Esophagus squamous epithelium (tissue), 5 donors: Measurements from ENCODE around the gene CCNY. TPM values are rescaled to one million over a fixed set of nuclear protein-coding genes. Genes with fewer than 3 reads are reported as not detected.

Source experiments
- DNase-seq: peaks from one replicate; lab custom pipeline; 2025; lab: John Stamatoyannopoulos, UW
- H3K27ac ChIP-seq, 4 donors: fragments of 200-600 bp; sonication (generic); one replicate each; pipeline ENCODE4 v1.5.1; 2016 to 2019; ENCODE audit warnings: mild to moderate bottlenecking in 1 of 4
- H3K27me3 ChIP-seq, 4 donors: fragments of 200-600 bp; sonication (generic); 1 replicate in 3 of 4; 2 replicates in 1 of 4; pipeline versions ENCODE4 v1.5.1 to v1.6.0; 2017 to 2021; ENCODE audit warnings: antibody characterized with exemption in 1 of 4
- H3K36me3 ChIP-seq, 3 donors: fragments of 200-600 bp; sonication (generic); one replicate each; pipeline ENCODE4 v1.5.1; 2016 to 2019
- H3K4me1 ChIP-seq, 3 donors: fragments of 200-600 bp; sonication (generic); one replicate each; pipeline ENCODE4 v1.5.1; 2017 to 2019
- H3K4me3 ChIP-seq, 4 donors: fragments of 200-600 bp; sonication (generic); 1 replicate in 3 of 4; 2 replicates in 1 of 4; pipeline ENCODE4 v1.5.1; 2016 to 2019; ENCODE audit warnings: mild to moderate bottlenecking in 2 of 4, moderate library complexity in 1 of 4
- H3K9me3 ChIP-seq, 3 donors: fragments of 200-600 bp; sonication (generic); one replicate each; pipeline ENCODE4 v1.5.1; 2016 to 2019
- CTCF ChIP-seq, 6 experiments: fragments of 450-650 bp in 4 of 6; fragments of 200-600 bp in 2 of 6; sonication (generic) in 2 of 6; IDR thresholded peaks; one replicate each; pipeline ENCODE4 v1.5.1; 2016 to 2019; ENCODE audit warnings: antibody characterized with exemption in 6 of 6, mild to moderate bottlenecking in 4 of 6, moderate library complexity in 4 of 6
- POLR2A ChIP-seq, 4 donors: fragments of 450-650 bp; IDR thresholded peaks; one replicate each; pipeline ENCODE4 v1.6.1; 2017; ENCODE audit warnings: antibody characterized with exemption in 4 of 4, mild to moderate bottlenecking in 4 of 4, moderate library complexity in 3 of 4
- WGBS, 2 donors: methylation state at CpG; one replicate each; pipeline ENCODE4 v1.1.5; 2018; 5-methylcytosine and 5-hydroxymethylcytosine counted together
- intact Hi-C: fragments of 100-400 bp; cut with DNase I; formaldehyde crosslinking; loops from one replicate; pipeline ENCODE4 v1.15.0; 2022
- total RNA-seq, 4 donors: library from RNA; depleted of rRNA; stranded (reverse); fragments of >200 nt; gene quantifications; one replicate each; pipeline ENCODE4 v1.1.0, GENCODE V29; 2016
- donor health status: DM: yes; HTN: yes; CAD: no.

CCNY gene
- total RNA-seq, 4 donors from 2014 or later, result 24.1 to 41.5 (median 30.4) TPM

- H3K4me3 ChIP-seq, result no peak overlapping the region
- DNase-seq, result no peak
- H3K36me3 ChIP-seq, result peaks cover 0 to 10% (median 0%) of the 10 kb centered on the region in 3 donors
- intact Hi-C loops, result no loop called here
- WGBS, 2 donors, result 53 to 54% methylated on average over 12 of the region's 12 CpGs
- no peak overlapping the region for H3K27ac ChIP-seq
- TF ChIP-seq POLR2A (IDR thresholded peaks at IDR 0.05) (no peak), CTCF (IDR thresholded peaks at IDR 0.05) (no peak)
- peaks cover 0 to 39% (median 0%) of the 10 kb centered on the region in 4 donors for H3K27me3 ChIP-seq
- no peaks in the 10 kb centered on the region for H3K9me3 ChIP-seq
- H3K4me1 ChIP-seq, result no peaks in the 10 kb centered on the region
Observed at GRCh38 chr10:35579726-35580422, 243.6 kb downstream of the CCNY start.

- no peak for TF ChIP-seq CTCF (IDR thresholded peaks at IDR 0.05)
- TF ChIP-seq POLR2A (IDR thresholded peaks at IDR 0.05), result no peak
Observed at GRCh38 chr10:35580423-35580770, 244.1 kb downstream of the CCNY start.

GRCh38 chr10:35581655-35582054 is 245.3 kb downstream of the CCNY start:
- peaks cover 0 to 11% (median 0%) of the 10 kb centered on the region in 3 donors for H3K4me1 ChIP-seq
- no peaks in the 10 kb centered on the region for H3K9me3 ChIP-seq
- WGBS, 2 donors, result 89 to 94% methylated on average over 6 of the region's 6 CpGs
- no peak overlapping the region for H3K27ac ChIP-seq
- TF ChIP-seq CTCF (IDR thresholded peaks at IDR 0.05) (no peak), POLR2A (IDR thresholded peaks at IDR 0.05) (no peak)
- no peak overlapping the region for H3K4me3 ChIP-seq
- intact Hi-C loops, result no loop called here
- no peaks in the 10 kb centered on the region for H3K36me3 ChIP-seq
- H3K27me3 ChIP-seq, result peaks cover 0 to 57% (median 0%) of the 10 kb centered on the region in 4 donors
- no peak for DNase-seq

More at GRCh38 chr10:35580423-35580770, 244.1 kb downstream of the CCNY start:
- intact Hi-C loops, result no loop called here
- DNase-seq, result no peak
- H3K27ac ChIP-seq, result no peak overlapping the region
- H3K36me3 ChIP-seq, result peaks cover 0 to 5% (median 0%) of the 10 kb centered on the region in 3 donors
- no peak overlapping the region for H3K4me3 ChIP-seq
- peaks cover 0 to 45% (median 0%) of the 10 kb centered on the region in 4 donors for H3K27me3 ChIP-seq
- 51 to 74% methylated on average over 3 of the region's 3 CpGs for WGBS, 2 donors
- H3K4me1 ChIP-seq, result no peaks in the 10 kb centered on the region
- H3K9me3 ChIP-seq, result no peaks in the 10 kb centered on the region

GRCh38 chr10:35584946-35585345 is 248.6 kb downstream of the CCNY start:
- Histone ChIP-seq H3K9me3 (no peaks in the 10 kb centered on the region), H3K4me1 (peaks cover 0 to 11% (median 0%) of the 10 kb centered on the region in 3 donors), H3K36me3 (no peaks in the 10 kb centered on the region), H3K27ac (no peak overlapping the region), H3K4me3 (no peak overlapping the region), H3K27me3 (peaks cover 0 to 79% (median 1%) of the 10 kb centered on the region in 4 donors)
- intact Hi-C loops, result no loop called here
- no peak for DNase-seq
- TF ChIP-seq CTCF (IDR thresholded peaks at IDR 0.05) (no peak), POLR2A (IDR thresholded peaks at IDR 0.05) (no peak)
- WGBS, 2 donors, result 88 to 90% methylated on average over 9 of the region's 9 CpGs

- H3K27me3 ChIP-seq, result peaks cover 0 to 80% (median 1%) of the 10 kb centered on the region in 4 donors
- H3K4me3 ChIP-seq, result no peak overlapping the region
- DNase-seq, result no peak
- TF ChIP-seq POLR2A (IDR thresholded peaks at IDR 0.05), result no peak
- no peak for TF ChIP-seq CTCF (IDR thresholded peaks at IDR 0.05)
- no peak overlapping the region for H3K27ac ChIP-seq
- H3K36me3 ChIP-seq, result no peaks in the 10 kb centered on the region
- WGBS, 2 donors, result 91 to 97% methylated on average over 11 of the region's 11 CpGs
- intact Hi-C loops, result no loop called here
- peaks cover 0 to 11% (median 0%) of the 10 kb centered on the region in 3 donors for H3K4me1 ChIP-seq
- H3K9me3 ChIP-seq, result peaks cover 0 to 4% (median 0%) of the 10 kb centered on the region in 3 donors
Observed at GRCh38 chr10:35585356-35585755, 249.0 kb downstream of the CCNY start.
